ENCODE results near the gene CYP1A2. TPM values are rescaled to one million over a fixed set of nuclear protein-coding genes. Genes with fewer than 3 reads are reported as not detected.
"Not testable (repeated sequence)": the region's sequence is repeated elsewhere in the genome, so short reads cannot be mapped to it uniquely, and the experiment has no call there.

Gene CYP1A2
- total RNA-seq, 2 donors from 2014 or later = not detected

GRCh38 chr15:74784426-74785193 is 36.0 kb downstream of the CYP1A2 start:
- intact Hi-C loops (cut with DNase I) = loop anchor here in 1 of 2 donors (5.0 kb wide), 1 partner anchor 58 kb away; the partner anchor contains the start of gene ULK3

GRCh38 chr15:74785194-74786032 is 36.8 kb downstream of the CYP1A2 start:
- DNase-seq (ENCODE audit: low spot score) = no peak
- intact Hi-C loops (cut with DNase I) = no loop called here

More at GRCh38 chr15:74784426-74785193, 36.0 kb downstream of the CYP1A2 start:
- no peak for DNase-seq (ENCODE audit: low spot score)

- DNase-seq (ENCODE audit: low spot score) = not testable (repeated sequence)
Measured at GRCh38 chr15:74786081-74786480, 37.4 kb downstream of the CYP1A2 start.

GRCh38 chr15:74786551-74787165 is 38.0 kb downstream of the CYP1A2 start:
- intact Hi-C loops (cut with DNase I) = no loop called here
- no peak for DNase-seq (ENCODE audit: low spot score)

More at GRCh38 chr15:74786081-74786480, 37.4 kb downstream of the CYP1A2 start:
- intact Hi-C loops (cut with DNase I) = not testable (repeated sequence)

- intact Hi-C loops (cut with DNase I) = no loop called here
- DNase-seq (ENCODE audit: low spot score) = peak; percentile 92
Measured at GRCh38 chr15:74787251-74788041, 38.8 kb downstream of the CYP1A2 start.

- no peak for DNase-seq (ENCODE audit: low spot score)
- intact Hi-C loops (cut with DNase I) = no loop called here
Measured at GRCh38 chr15:74788042-74788682, 39.5 kb downstream of the CYP1A2 start.

- no peak for DNase-seq (ENCODE audit: low spot score)
- intact Hi-C loops (cut with DNase I) = no loop called here
Measured at GRCh38 chr15:74788683-74789151, 40.1 kb downstream of the CYP1A2 start.

- no peak for DNase-seq (ENCODE audit: low spot score)
- intact Hi-C loops (cut with DNase I) = no loop called here
Measured at GRCh38 chr15:74789171-74789631, 40.6 kb downstream of the CYP1A2 start.

- no peak for DNase-seq (ENCODE audit: low spot score)
- intact Hi-C loops (cut with DNase I) = loop anchor here in 1 of 2 donors (1.0 kb wide), 1 partner anchor 27 kb away; no protein-coding TSS in a partner anchor
Measured at GRCh38 chr15:74789741-74790079, 41.1 kb downstream of the CYP1A2 start.

GRCh38 chr15:74790080-74790916 is 41.7 kb downstream of the CYP1A2 start:
- DNase-seq (ENCODE audit: low spot score) = no peak
- intact Hi-C loops (cut with DNase I) = loop anchor here in 1 of 2 donors (1.0 kb wide), 1 partner anchor 26 kb away; no protein-coding TSS in a partner anchor

- intact Hi-C loops (cut with DNase I) = no loop called here
Measured at GRCh38 chr15:74791007-74791406, 42.4 kb downstream of the CYP1A2 start.

GRCh38 chr15:74791667-74792066 is 43.0 kb downstream of the CYP1A2 start:
- intact Hi-C loops (cut with DNase I) = no loop called here
- no peak for DNase-seq (ENCODE audit: low spot score)

More at GRCh38 chr15:74791007-74791406, 42.4 kb downstream of the CYP1A2 start:
- no peak for DNase-seq (ENCODE audit: low spot score)

GRCh38 chr15:74792227-74793016 is 43.8 kb downstream of the CYP1A2 start:
- intact Hi-C loops (cut with DNase I) = no loop called here
- DNase-seq (ENCODE audit: low spot score) = no peak

- intact Hi-C loops (cut with DNase I) = no loop called here
- DNase-seq (ENCODE audit: low spot score) = no peak
Measured at GRCh38 chr15:74793135-74794028, 44.7 kb downstream of the CYP1A2 start.

- DNase-seq (ENCODE audit: low spot score) = no peak
- intact Hi-C loops (cut with DNase I) = no loop called here
Measured at GRCh38 chr15:74794248-74794969, 45.8 kb downstream of the CYP1A2 start.

Data from posterior vena cava (tissue), 2 donors.